MM.1S (cell line): Measurements from ENCODE around the gene VAV2.

ENCODE experiments used
- EZH2 ChIP-seq: fragments of 300-600 bp; sonication (generic); optimal IDR thresholded peaks from 2 replicates; pipeline ENCODE3; 2017; ENCODE audit warnings: low read depth, mild to moderate bottlenecking, antibody characterized with exemption, low read length, mixed read lengths
- EZH2phosphoT487 ChIP-seq: fragments of 300-600 bp; sonication (generic); IDR thresholded peaks from 2 replicates; pipeline ENCODE4 v1.6.1; 2018; ENCODE audit warnings: antibody characterized with exemption, low read length
- TF ChIP-seq, protein P1 (sequence below): fragments of 300-600 bp; sonication (generic); IDR thresholded peaks from 2 replicates; pipeline ENCODE4 v1.5.1; 2016; ENCODE audit warnings: antibody characterized with exemption, low read length, mixed read lengths

DNA sequence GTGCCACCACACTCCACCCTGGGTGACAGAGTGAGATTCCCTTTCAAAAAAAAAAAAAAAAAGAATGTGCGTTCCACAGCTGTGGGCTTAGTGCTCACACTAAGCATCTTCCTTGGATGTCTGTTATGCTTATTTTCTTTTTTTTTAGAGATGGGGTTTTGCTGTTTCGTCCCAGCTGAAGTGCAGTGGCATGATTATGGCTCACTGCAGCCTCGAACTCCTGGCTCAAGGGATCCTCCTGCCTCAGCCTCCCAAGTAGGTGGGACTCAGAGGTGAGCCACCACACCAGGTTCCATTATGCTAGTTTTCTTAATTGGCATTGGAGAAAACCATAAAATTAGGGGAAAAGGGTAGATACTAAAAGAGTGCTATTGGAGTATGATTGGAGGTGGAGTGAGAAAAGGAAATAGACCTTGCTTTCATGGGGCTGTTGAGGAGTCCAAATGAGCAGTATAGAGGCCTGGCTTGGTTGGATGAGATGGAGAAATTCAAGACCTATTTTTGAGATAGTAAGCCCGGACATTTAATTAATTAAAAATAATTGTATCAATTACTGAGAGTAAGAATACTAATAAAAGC lies 32.2 kb upstream of the VAV2 start:
- TF ChIP-seq, protein P1, sequence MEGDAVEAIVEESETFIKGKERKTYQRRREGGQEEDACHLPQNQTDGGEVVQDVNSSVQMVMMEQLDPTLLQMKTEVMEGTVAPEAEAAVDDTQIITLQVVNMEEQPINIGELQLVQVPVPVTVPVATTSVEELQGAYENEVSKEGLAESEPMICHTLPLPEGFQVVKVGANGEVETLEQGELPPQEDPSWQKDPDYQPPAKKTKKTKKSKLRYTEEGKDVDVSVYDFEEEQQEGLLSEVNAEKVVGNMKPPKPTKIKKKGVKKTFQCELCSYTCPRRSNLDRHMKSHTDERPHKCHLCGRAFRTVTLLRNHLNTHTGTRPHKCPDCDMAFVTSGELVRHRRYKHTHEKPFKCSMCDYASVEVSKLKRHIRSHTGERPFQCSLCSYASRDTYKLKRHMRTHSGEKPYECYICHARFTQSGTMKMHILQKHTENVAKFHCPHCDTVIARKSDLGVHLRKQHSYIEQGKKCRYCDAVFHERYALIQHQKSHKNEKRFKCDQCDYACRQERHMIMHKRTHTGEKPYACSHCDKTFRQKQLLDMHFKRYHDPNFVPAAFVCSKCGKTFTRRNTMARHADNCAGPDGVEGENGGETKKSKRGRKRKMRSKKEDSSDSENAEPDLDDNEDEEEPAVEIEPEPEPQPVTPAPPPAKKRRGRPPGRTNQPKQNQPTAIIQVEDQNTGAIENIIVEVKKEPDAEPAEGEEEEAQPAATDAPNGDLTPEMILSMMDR: no peak
- TF ChIP-seq EZH2 (no peak), EZH2phosphoT487 (no peak)
